ENCODE results near the gene DYRK1B. TPM values are rescaled to one million over a fixed set of nuclear protein-coding genes. Genes with fewer than 3 reads are reported as not detected.

Gene DYRK1B
- total RNA-seq, 1 experiment from 2014 or later: 13.1 TPM

- in situ Hi-C loops (cut with HindIII; ENCODE audit: low pct_unique_long_range_greater_than_20kb, low sequenced_read_pairs): no loop called here
- DNase-seq (ENCODE audit: low read depth): no peak
Measured at GRCh38 chr19:39788244-39788643, 45.7 kb downstream of the DYRK1B start.

GRCh38 chr19:39780894-39781293 lies 53.1 kb downstream of the DYRK1B start:
- in situ Hi-C loops (cut with HindIII; ENCODE audit: low pct_unique_long_range_greater_than_20kb, low sequenced_read_pairs): no loop called here
- DNase-seq (ENCODE audit: low read depth): no peak

- in situ Hi-C loops (cut with HindIII; ENCODE audit: low pct_unique_long_range_greater_than_20kb, low sequenced_read_pairs): no loop called here
- no peak for DNase-seq (ENCODE audit: low read depth)
Measured at GRCh38 chr19:39778763-39779162, 55.2 kb downstream of the DYRK1B start, which contains the start of gene LEUTX. TSS of gene LEUTX (plus strand) at chr19:39778854. CDS start at chr19:39778921, 67 bp downstream.

Other genes with a start within 250 kb of the DYRK1B start
- gene LGALS13, start 231.6 kb downstream of the DYRK1B start, total RNA-seq (2014; rRNA removed; shearing (Covaris generic); ENCODE audit: low replicate concordance): not detected in 2 replicates
- gene LGALS16, start 178.2 kb downstream of the DYRK1B start, total RNA-seq (2014; rRNA removed; shearing (Covaris generic); ENCODE audit: low replicate concordance): not detected in 2 replicates
- gene LGALS14, start 129.7 kb downstream of the DYRK1B start, total RNA-seq (2014; rRNA removed; shearing (Covaris generic); ENCODE audit: low replicate concordance): not detected in 2 replicates
- gene CLC, start 96.1 kb downstream of the DYRK1B start, total RNA-seq (2014; rRNA removed; shearing (Covaris generic); ENCODE audit: low replicate concordance): 7.8 TPM in 1 of 2 replicates, not detected in the other
- not detected in 2 replicates for gene LEUTX, start 55.3 kb downstream of the DYRK1B start, total RNA-seq (2014; rRNA removed; shearing (Covaris generic); ENCODE audit: low replicate concordance)
- 700 and 800 TPM in 2 replicates for gene FBL, start 12.2 kb upstream of the DYRK1B start, total RNA-seq (2014; rRNA removed; shearing (Covaris generic); ENCODE audit: low replicate concordance)
- 0.30 and 1.8 TPM in 2 replicates for gene FCGBP, start 100.5 kb upstream of the DYRK1B start, total RNA-seq (2014; rRNA removed; shearing (Covaris generic); ENCODE audit: low replicate concordance)
- gene PSMC4, start 137.0 kb upstream of the DYRK1B start, total RNA-seq (2014; rRNA removed; shearing (Covaris generic); ENCODE audit: low replicate concordance): 208 and 244 TPM in 2 replicates
- gene ZNF546, start 162.9 kb upstream of the DYRK1B start, total RNA-seq (2014; rRNA removed; shearing (Covaris generic); ENCODE audit: low replicate concordance): 3.6 and 7.0 TPM in 2 replicates
- 1.9 and 3.1 TPM in 2 replicates for gene ZNF780B, start 222.1 kb upstream of the DYRK1B start, total RNA-seq (2014; rRNA removed; shearing (Covaris generic); ENCODE audit: low replicate concordance)